22Rv1 (cell line): Measurements from ENCODE around the gene TRDN.
"Not testable (repeated sequence)": the region's sequence is repeated elsewhere in the genome, so short reads cannot be mapped to it uniquely, and the experiment has no call there.

Experiments used
- H3K27ac ChIP-seq: fragments of 450-650 bp; 2 replicates; pipeline ENCODE4 v1.5.1; 2017
- CTCF ChIP-seq: fragments of 450-650 bp; IDR thresholded peaks from 2 replicates; pipeline ENCODE4 v1.5.1; 2017; ENCODE audit warnings: mild to moderate bottlenecking
- ZFX ChIP-seq: fragments of 450-650 bp; IDR thresholded peaks from 2 replicates; pipeline ENCODE4 v1.6.1; 2017; ENCODE audit warnings: antibody characterized with exemption, borderline replicate concordance

The TRDN gene

GRCh38 chr6:123333000-123333756 is 303.6 kb downstream of the TRDN start:
- no peak overlapping the region for H3K27ac ChIP-seq
- TF ChIP-seq CTCF: no peak
- no peak for TF ChIP-seq ZFX

- H3K27ac ChIP-seq: no peak overlapping the region
- no peak for TF ChIP-seq ZFX
Observed at GRCh38 chr6:123332070-123332469, 304.7 kb downstream of the TRDN start.

- no peak for TF ChIP-seq ZFX
- TF ChIP-seq CTCF: peak; percentile 13; the same call in 1 of the 2 replicates
- H3K27ac ChIP-seq: no peak overlapping the region
Observed at GRCh38 chr6:123329337-123329736, 307.4 kb downstream of the TRDN start.

- no peak overlapping the region for H3K27ac ChIP-seq
- TF ChIP-seq ZFX: no peak
- TF ChIP-seq CTCF: no peak
Observed at GRCh38 chr6:123323452-123324329, 313.1 kb downstream of the TRDN start.

- no peak for TF ChIP-seq ZFX
- no peak overlapping the region for H3K27ac ChIP-seq
Observed at GRCh38 chr6:123321020-123321419, 315.7 kb downstream of the TRDN start.

GRCh38 chr6:123316733-123317323 is 319.9 kb downstream of the TRDN start:
- TF ChIP-seq ZFX: no peak
- peak; percentile 78 for TF ChIP-seq CTCF
- H3K27ac ChIP-seq: no peak overlapping the region

- not testable (repeated sequence) for H3K27ac ChIP-seq
Observed at GRCh38 chr6:123314459-123314858, 322.3 kb downstream of the TRDN start.

GRCh38 chr6:123309130-123309529 is 327.6 kb downstream of the TRDN start:
- TF ChIP-seq CTCF: no peak
- TF ChIP-seq ZFX: no peak

More at GRCh38 chr6:123309130-123309529, 327.6 kb downstream of the TRDN start:
- no peak overlapping the region for H3K27ac ChIP-seq
